Activated naive CD8-positive, alpha-beta T cell treated with anti-CD3 and anti-CD28 coated beads for 36 hours (primary cell): ENCODE results near the gene CAMK2G. TPM values are rescaled to one million over a fixed set of nuclear protein-coding genes. Genes with fewer than 3 reads are reported as not detected.
"Not testable (repeated sequence)": the region's sequence is repeated elsewhere in the genome, so short reads cannot be mapped to it uniquely, and the experiment has no call there.

Experiments
- DNase-seq: peaks from one replicate; pipeline ENCODE4 v3.0.0; 2021
- H3K27ac Mint-ChIP-seq: one replicate; pipeline ENCODE4 v1.8.0; 2022; ENCODE audit warnings: mild to moderate bottlenecking, moderate library complexity, mixed read lengths
- H3K27me3 Mint-ChIP-seq: one replicate; pipeline ENCODE4 v1.8.0; 2022; ENCODE audit warnings: mild to moderate bottlenecking, mixed read lengths
- H3K36me3 Mint-ChIP-seq: one replicate; pipeline ENCODE4 v1.8.0; 2021; ENCODE audit warnings: mild to moderate bottlenecking, mixed read lengths
- H3K4me1 Mint-ChIP-seq: one replicate; pipeline ENCODE4 v1.8.0; 2021; ENCODE audit warnings: mixed read lengths
- H3K4me3 Mint-ChIP-seq: one replicate; pipeline ENCODE4 v1.8.0; 2022; ENCODE audit warnings: mild to moderate bottlenecking, moderate library complexity, mixed read lengths
- H3K9me3 Mint-ChIP-seq: one replicate; pipeline ENCODE4 v1.8.0; 2022; ENCODE audit warnings: mixed read lengths
- total RNA-seq, 2 experiments: library from RNA; stranded (reverse); gene quantifications; one replicate each; pipeline ENCODE4 v1.2.3, GENCODE V29; 2021

Gene CAMK2G
- total RNA-seq, 2 experiments from 2014 or later: 16.5 to 17.4 TPM

- peak overlapping the region; percentile 15 for H3K27ac Mint-ChIP-seq
- DNase-seq: no peak
- H3K27me3 Mint-ChIP-seq: no peaks in the 10 kb centered on the region
Measured at GRCh38 chr10:73798927-73799560, 75.3 kb downstream of the CAMK2G start.

GRCh38 chr10:73798087-73798486 is 76.3 kb downstream of the CAMK2G start:
- Mint-ChIP-seq H3K36me3 (peaks cover 10% of the 10 kb centered on the region), H3K4me3 (no peak overlapping the region), H3K9me3 (no peaks in the 10 kb centered on the region), H3K27me3 (no peaks in the 10 kb centered on the region), H3K4me1 (peaks cover 5% of the 10 kb centered on the region), H3K27ac (no peak overlapping the region)
- no peak for DNase-seq

More at GRCh38 chr10:73798927-73799560, 75.3 kb downstream of the CAMK2G start:
- Mint-ChIP-seq H3K9me3 (no peaks in the 10 kb centered on the region), H3K36me3 (peaks cover 17% of the 10 kb centered on the region), H3K4me3 (no peak overlapping the region), H3K4me1 (peaks cover 12% of the 10 kb centered on the region)

DNA sequence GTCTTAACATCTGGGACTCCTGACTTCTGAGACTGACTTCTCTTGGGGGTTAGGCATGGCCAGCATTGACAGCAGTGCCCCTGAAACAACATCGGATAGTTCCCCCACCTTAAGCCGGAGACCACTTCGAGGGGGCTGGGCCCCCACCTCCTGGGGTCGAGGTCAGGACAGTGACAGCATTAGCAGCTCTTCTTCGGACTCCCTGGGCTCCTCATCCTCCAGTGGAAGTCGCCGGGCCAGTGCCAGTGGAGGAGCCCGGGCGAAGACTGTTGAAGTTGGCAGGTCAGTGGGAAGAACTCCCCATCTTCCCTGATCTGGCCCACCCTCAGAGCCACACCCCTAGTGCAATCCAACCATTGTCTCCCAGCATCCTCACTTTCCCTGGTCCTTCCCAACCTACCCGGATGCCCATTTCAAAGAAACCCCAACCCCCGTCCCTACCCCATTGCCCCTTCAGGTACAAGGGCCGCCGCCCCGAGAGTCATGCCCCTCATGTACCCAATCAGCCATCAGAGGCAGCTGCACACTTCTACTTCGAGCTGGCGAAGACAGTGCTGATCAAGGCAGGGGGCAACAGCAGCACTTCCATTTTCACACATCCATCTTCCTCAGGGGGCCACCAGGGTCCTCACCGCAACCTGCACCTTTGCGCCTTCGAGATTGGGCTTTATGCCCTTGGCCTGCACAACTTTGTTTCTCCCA is 76.9 kb downstream of the CAMK2G start:
- no peaks in the 10 kb centered on the region for H3K27me3 Mint-ChIP-seq
- no peaks in the 10 kb centered on the region for H3K9me3 Mint-ChIP-seq
- H3K27ac Mint-ChIP-seq: peak overlapping the region; percentile 63
- H3K36me3 Mint-ChIP-seq: peaks cover 4% of the 10 kb centered on the region
- no peak overlapping the region for H3K4me3 Mint-ChIP-seq
- no peak for DNase-seq
- H3K4me1 Mint-ChIP-seq: no peaks in the 10 kb centered on the region

GRCh38 chr10:73796766-73797165 is 77.6 kb downstream of the CAMK2G start:
- Mint-ChIP-seq H3K36me3 (peaks cover 2% of the 10 kb centered on the region), H3K9me3 (no peaks in the 10 kb centered on the region), H3K4me1 (no peaks in the 10 kb centered on the region), H3K27ac (no peak overlapping the region), H3K4me3 (no peak overlapping the region), H3K27me3 (no peaks in the 10 kb centered on the region)
- no peak for DNase-seq

GRCh38 chr10:73796035-73796434 is 78.3 kb downstream of the CAMK2G start:
- H3K4me1 Mint-ChIP-seq, DNase-seq, H3K27me3 Mint-ChIP-seq, H3K9me3 Mint-ChIP-seq, H3K36me3 Mint-ChIP-seq, H3K27ac Mint-ChIP-seq, H3K4me3 Mint-ChIP-seq: not testable (repeated sequence)

DNA sequence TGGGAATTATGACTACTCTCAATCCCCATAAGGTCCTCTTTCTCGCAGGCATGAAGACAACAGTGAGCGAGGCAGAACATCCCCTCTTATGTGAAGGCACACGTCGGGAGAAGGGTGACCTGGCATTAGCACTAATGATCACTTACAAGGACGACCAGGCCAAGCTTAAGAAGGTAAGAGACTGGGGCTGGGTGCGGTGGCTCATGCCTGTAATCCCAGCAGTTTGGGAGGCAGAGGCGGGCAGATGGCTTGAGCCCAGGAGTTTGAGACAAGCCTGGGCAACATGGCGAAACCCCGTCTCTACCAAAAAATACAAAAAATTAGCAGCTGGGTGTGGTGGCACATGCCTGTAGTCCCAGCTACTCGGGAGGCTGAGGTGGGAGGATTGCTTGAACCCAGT is 78.9 kb downstream of the CAMK2G start:
- H3K4me3 Mint-ChIP-seq, DNase-seq, H3K4me1 Mint-ChIP-seq, H3K27ac Mint-ChIP-seq, H3K9me3 Mint-ChIP-seq, H3K27me3 Mint-ChIP-seq, H3K36me3 Mint-ChIP-seq: not testable (repeated sequence)

DNA sequence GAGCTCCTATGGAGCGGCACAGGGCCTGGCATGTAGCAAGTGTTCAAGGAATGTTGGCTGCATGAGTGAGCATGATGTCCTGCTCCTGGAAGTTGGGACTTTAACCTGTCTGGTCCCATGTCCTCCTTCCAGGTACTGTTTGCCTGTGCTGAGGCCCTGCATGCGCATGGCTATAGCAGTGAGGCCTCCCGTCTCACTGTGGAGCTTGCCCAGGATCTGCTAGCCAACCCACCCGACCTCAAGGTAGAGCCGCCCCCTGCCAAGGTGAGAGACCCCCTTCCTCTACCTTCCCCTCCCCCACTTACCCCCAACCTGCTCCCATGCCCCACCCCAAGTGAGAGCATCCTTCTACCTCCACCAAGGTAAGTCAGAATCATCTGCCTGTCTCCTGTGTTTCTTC is 80.9 kb downstream of the CAMK2G start:
- no peak overlapping the region for H3K27ac Mint-ChIP-seq
- H3K27me3 Mint-ChIP-seq: no peaks in the 10 kb centered on the region
- H3K9me3 Mint-ChIP-seq: no peaks in the 10 kb centered on the region
- H3K4me1 Mint-ChIP-seq: no peaks in the 10 kb centered on the region
- no peak for DNase-seq
- H3K4me3 Mint-ChIP-seq: no peak overlapping the region
- peaks cover 4% of the 10 kb centered on the region for H3K36me3 Mint-ChIP-seq

GRCh38 chr10:73791871-73792400 is 82.4 kb downstream of the CAMK2G start:
- no peak for DNase-seq
- Mint-ChIP-seq H3K27ac (no peak overlapping the region), H3K4me1 (peaks cover 9% of the 10 kb centered on the region), H3K9me3 (no peaks in the 10 kb centered on the region), H3K27me3 (no peaks in the 10 kb centered on the region), H3K36me3 (peaks cover 4% of the 10 kb centered on the region), H3K4me3 (no peak overlapping the region)

GRCh38 chr10:73790886-73791625 is 83.3 kb downstream of the CAMK2G start:
- Mint-ChIP-seq H3K4me1 (peaks cover 17% of the 10 kb centered on the region), H3K4me3 (no peak overlapping the region), H3K36me3 (peaks cover 6% of the 10 kb centered on the region), H3K27me3 (no peaks in the 10 kb centered on the region), H3K27ac (no peak overlapping the region), H3K9me3 (no peaks in the 10 kb centered on the region)
- DNase-seq: no peak

DNA sequence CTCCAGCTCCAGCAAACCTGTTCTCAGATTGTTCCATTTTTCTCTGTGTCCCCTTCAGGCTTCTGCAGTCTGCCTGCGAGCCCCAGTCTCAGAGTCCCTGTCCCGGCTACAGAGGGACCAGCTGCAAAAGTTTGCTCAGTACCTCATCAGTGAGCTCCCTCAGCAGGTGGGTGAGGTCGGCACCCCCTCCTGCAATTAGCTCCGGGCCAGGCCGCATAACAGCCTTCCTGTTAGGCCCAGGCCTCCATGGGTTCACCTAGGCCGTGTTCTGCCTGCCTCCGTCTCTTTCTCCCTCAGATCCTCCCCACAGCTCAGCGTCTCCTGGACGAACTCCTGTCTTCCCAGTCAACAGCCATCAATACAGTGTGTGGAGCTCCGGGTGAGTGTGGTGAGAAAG is 84.7 kb downstream of the CAMK2G start:
- H3K36me3 Mint-ChIP-seq: peaks cover 8% of the 10 kb centered on the region
- H3K4me3 Mint-ChIP-seq: no peak overlapping the region
- no peak for DNase-seq
- H3K9me3 Mint-ChIP-seq: no peaks in the 10 kb centered on the region
- no peak overlapping the region for H3K27ac Mint-ChIP-seq
- no peaks in the 10 kb centered on the region for H3K27me3 Mint-ChIP-seq
- peaks cover 20% of the 10 kb centered on the region for H3K4me1 Mint-ChIP-seq

- Mint-ChIP-seq H3K27ac (no peak overlapping the region), H3K27me3 (no peaks in the 10 kb centered on the region), H3K9me3 (no peaks in the 10 kb centered on the region), H3K4me3 (no peak overlapping the region), H3K36me3 (peaks cover 8% of the 10 kb centered on the region), H3K4me1 (peaks cover 23% of the 10 kb centered on the region)
- no peak for DNase-seq
Measured at GRCh38 chr10:73788864-73789658, 85.3 kb downstream of the CAMK2G start.

- Mint-ChIP-seq H3K4me3 (peak overlapping the region; percentile 96), H3K4me1 (peaks cover 35% of the 10 kb centered on the region)
- not testable (repeated sequence) for H3K27ac Mint-ChIP-seq, H3K27me3 Mint-ChIP-seq, H3K36me3 Mint-ChIP-seq, DNase-seq, H3K9me3 Mint-ChIP-seq
Measured at GRCh38 chr10:73787031-73787800, 87.1 kb downstream of the CAMK2G start.

DNA sequence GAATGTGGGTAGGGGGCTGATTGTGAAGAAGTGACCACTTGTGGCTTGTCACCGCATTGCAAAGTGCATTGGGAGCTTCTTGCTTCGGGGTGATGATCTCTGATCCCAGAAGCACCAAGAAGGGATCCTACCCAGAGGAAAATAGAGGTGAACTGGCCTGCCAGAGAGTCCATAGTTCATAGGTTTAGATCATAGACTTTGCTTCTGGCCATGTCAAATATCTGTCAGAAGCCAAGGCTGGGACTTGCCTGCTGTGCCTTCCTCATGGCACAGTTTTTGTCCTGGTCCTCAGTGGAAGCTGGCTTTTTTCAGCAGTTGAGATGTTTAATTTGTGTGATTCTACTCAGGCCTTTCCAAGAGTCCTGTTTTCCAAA is 87.9 kb downstream of the CAMK2G start:
- Mint-ChIP-seq H3K36me3 (peaks cover 10% of the 10 kb centered on the region), H3K9me3 (no peaks in the 10 kb centered on the region), H3K27ac (peak overlapping the region; percentile 90), H3K4me3 (peak overlapping the region; percentile 96), H3K4me1 (peaks cover 35% of the 10 kb centered on the region), H3K27me3 (no peaks in the 10 kb centered on the region)
- DNase-seq: no peak
